K562 (cell line): ENCODE results near the gene TAS2R41. TPM values are rescaled to one million over a fixed set of nuclear protein-coding genes. Genes with fewer than 3 reads are reported as not detected.

ENCODE experiments used
- ATAC-seq: fragments of 200-7000 bp; cut with Tn5 transposase; 3 replicates; pipeline ENCODE4 v1.9.1; 2020; ENCODE audit warnings: moderate library complexity
- BruUV-seq: library from RNA; stranded (reverse); fragments of 400-500 nt; replicated peaks from 2 replicates; lab custom pipeline; 2021; lab: Mats Ljungman, UMichigan
- CTCF ChIA-PET: fragments of 300-600 bp; formaldehyde crosslinking; extraction: SDS; loops from one replicate; lab custom pipeline; 2021; ENCODE audit warnings: low intra/inter-chr PET ratio; lab: Yijun Ruan, JAX
- POLR2A ChIA-PET: fragments of 300-600, 350-650 bp; sonication (Branson Sonifier 250); formaldehyde crosslinking; extraction: SDS; loops from one replicate; lab custom pipeline; 2021; ENCODE audit warnings: antibody characterized with exemption, inconsistent platforms; lab: Yijun Ruan, JAX
- DNase-seq, 4 experiments: peaks; one replicate each; pipeline versions ENCODE4 v3.0.0 to v3.0.0-alpha.2; 2011 to 2018; ENCODE audit warnings: low spot score in 3 of 4, mixed read lengths in 3 of 4; ENCODE audit errors: extremely low read depth in 1 of 4
- FAIRE-seq: peaks from 2 replicates; lab custom pipeline; 2011; peaks lifted over from hg19 to GRCh38; lab: Jason Lieb, UNC
- H2AFZ ChIP-seq: 2 replicates; pipeline ENCODE4 v1.6.0; 2011; ENCODE audit warnings: low read depth, low read length, control low read depth, inconsistent platforms
- H3K27ac ChIP-seq: fragments of 200-600 bp; 3 replicates; pipeline ENCODE4 v1.8.0; 2011; ENCODE audit warnings: low read depth, mild to moderate bottlenecking, control low read depth, inconsistent platforms, low read length, moderate library complexity, mixed read lengths; ENCODE audit errors: extremely low read depth
- H3K27me3 ChIP-seq, 2 experiments: fragments of 300-600 bp in 1 of 2; 2 replicates in 1 of 2; 3 replicates in 1 of 2; pipeline versions ENCODE4 v1.6.0 to v1.8.0; 2011; ENCODE audit warnings: inconsistent platforms in 2 of 2, low read length in 2 of 2, mild to moderate bottlenecking in 1 of 2, mixed read lengths in 1 of 2, moderate library complexity in 1 of 2; ENCODE audit not compliant: control insufficient read depth in 2 of 2, insufficient read depth in 2 of 2
- H3K36me3 ChIP-seq: fragments of 300-600 bp; 3 replicates; pipeline ENCODE4 v1.8.0; 2011; ENCODE audit warnings: mild to moderate bottlenecking, low read length, inconsistent platforms; ENCODE audit not compliant: control insufficient read depth, insufficient read depth
- H3K4me1 ChIP-seq, 2 experiments: fragments of 200-600 bp in 1 of 2; replicated peaks in 1 of 2; 2 replicates in 1 of 2; 3 replicates in 1 of 2; pipeline versions ENCODE4 v1.5.1 to v1.8.0; 2011; ENCODE audit warnings: inconsistent platforms in 2 of 2, low read length in 2 of 2, mild to moderate bottlenecking in 1 of 2, mixed read lengths in 1 of 2, moderate library complexity in 1 of 2; ENCODE audit not compliant: control insufficient read depth in 2 of 2, insufficient read depth in 2 of 2
- H3K4me2 ChIP-seq: 2 replicates; pipeline ENCODE4 v1.6.1; 2011; ENCODE audit warnings: low read length, control low read depth, inconsistent platforms, mixed read lengths; ENCODE audit not compliant: insufficient read depth
- H3K4me3 ChIP-seq: fragments of 200-600 bp; sonication (generic), shearing (Covaris generic); 2 replicates; pipeline ENCODE4 v1.5.1; 2016; ENCODE audit warnings: control low read depth, inconsistent platforms
- H3K79me2 ChIP-seq: fragments of 200-600 bp; 3 replicates; pipeline ENCODE4 v1.8.0; 2011; ENCODE audit warnings: low read length, inconsistent platforms; ENCODE audit not compliant: control insufficient read depth, insufficient read depth
- H3K9ac ChIP-seq, 2 experiments: 2 replicates each; pipeline versions ENCODE4 v1.6.0 to v1.6.1; 2011; ENCODE audit warnings: low read depth in 2 of 2, low read length in 2 of 2, control low read depth in 1 of 2, inconsistent platforms in 1 of 2, mild to moderate bottlenecking in 1 of 2, mixed read lengths in 1 of 2; ENCODE audit not compliant: insufficient read depth in 1 of 2
- H3K9me1 ChIP-seq: one replicate; pipeline ENCODE4 v1.6.0; 2011; ENCODE audit warnings: inconsistent platforms, mild to moderate bottlenecking, low read length, moderate library complexity; ENCODE audit not compliant: control insufficient read depth, insufficient read depth
- H3K9me3 ChIP-seq: replicated peaks from 2 replicates; pipeline ENCODE4 v1.5.1; 2011; ENCODE audit warnings: low read depth, low read length, inconsistent platforms; ENCODE audit not compliant: control insufficient read depth, insufficient read depth
- H4K20me1 ChIP-seq: replicated peaks from 2 replicates; pipeline ENCODE4 v1.6.1; 2011; ENCODE audit warnings: low read length, inconsistent platforms, mixed read lengths; ENCODE audit not compliant: control insufficient read depth, insufficient read depth
- CAMTA2 ChIP-seq: fragments of 250-450 bp; sonication (Bioruptor Pico); conservative IDR thresholded peaks from 2 replicates; pipeline ENCODE4 v1.5.1; 2022
- HNRNPH1 ChIP-seq: fragments of 200-400 bp; formaldehyde crosslinking; optimal IDR thresholded peaks from 2 replicates; pipeline ENCODE3; 2017; ENCODE audit warnings: low read depth, mild to moderate bottlenecking, low read length, moderate library complexity
- PCBP1 ChIP-seq: fragments of 200-400 bp; formaldehyde crosslinking; IDR thresholded peaks from 2 replicates; pipeline ENCODE4 v1.6.1; 2018; ENCODE audit warnings: mild to moderate bottlenecking, low read depth, low read length; ENCODE audit not compliant: poor library complexity, severe bottlenecking
- RFX7 ChIP-seq: fragments of 250-450 bp; sonication (Bioruptor Pico); IDR thresholded peaks from 2 replicates; pipeline ENCODE4 v1.5.1; 2021; ENCODE audit warnings: mild to moderate bottlenecking
- ZSCAN29 ChIP-seq: fragments of 450-650 bp; IDR thresholded peaks from 2 replicates; pipeline ENCODE4 v1.6.1; 2017
- WGBS: fragments of 100-300 bp; shearing (Covaris generic); methylation state at CpG from one replicate; pipeline ENCODE4 v1.1.6; 2016; ENCODE audit warnings: low coverage, mixed read lengths; ENCODE audit not compliant: insufficient coverage; ENCODE audit errors: missing lambda C conversion rate; 5-methylcytosine and 5-hydroxymethylcytosine counted together
- in situ Hi-C: fragments of 300-500 bp; cut with MboI; formaldehyde crosslinking; loops from 4 replicates; pipeline ENCODE4 v1.15.0; 2018; ENCODE audit warnings: inconsistent platforms, mixed read lengths
- intact Hi-C: fragments of 100-400 bp; cut with micrococcal nuclease; formaldehyde crosslinking; loops from 2 replicates; pipeline ENCODE4 v1.14.2; 2022
- polyA plus RNA-seq, 8 experiments: library from polyadenylated mRNA; depleted of rRNA in 4 of 8; stranded (reverse) in 5 of 8; unstranded in 3 of 8; fragments of >200 nt; fragmentation: Nextera tagmentation in 2 of 8; fragmentation: Illumina TruSeq in 1 of 8; extraction: Ambion mirVana in 2 of 8; extraction: Trizol in 1 of 8; gene quantifications; 2 replicates each; pipeline versions ENCODE4 v1.2.1 to v1.2.3, GENCODE V29; 2011 to 2014; ENCODE audit warnings: inconsistent platforms in 1 of 8, missing spikeins in 1 of 8
- total RNA-seq, 7 experiments: library from RNA; depleted of rRNA in 6 of 7; stranded (reverse); fragments of >200 nt in 6 of 7; fragmentation: Illumina TruSeq in 2 of 7; extraction: Trizol in 2 of 7; gene quantifications; 2 replicates each; pipeline versions ENCODE4 v1.2.1 to v1.2.3, GENCODE V29; 2011 to 2021; ENCODE audit warnings: low replicate concordance in 1 of 7
- TF ChIP-seq, protein P1 (sequence below): fragments of 200-600 bp; sonication (generic); IDR thresholded peaks from one replicate; pipeline ENCODE4 v1.6.1; 2012; ENCODE audit warnings: mild to moderate bottlenecking, low read depth, low read length, inconsistent platforms

Gene TAS2R41
- total and polyA plus RNA-seq, 9 of the 15 experiments (the other 6 are each of a cell fraction or from before 2014, with no cell fraction given), result not detected

DNA sequence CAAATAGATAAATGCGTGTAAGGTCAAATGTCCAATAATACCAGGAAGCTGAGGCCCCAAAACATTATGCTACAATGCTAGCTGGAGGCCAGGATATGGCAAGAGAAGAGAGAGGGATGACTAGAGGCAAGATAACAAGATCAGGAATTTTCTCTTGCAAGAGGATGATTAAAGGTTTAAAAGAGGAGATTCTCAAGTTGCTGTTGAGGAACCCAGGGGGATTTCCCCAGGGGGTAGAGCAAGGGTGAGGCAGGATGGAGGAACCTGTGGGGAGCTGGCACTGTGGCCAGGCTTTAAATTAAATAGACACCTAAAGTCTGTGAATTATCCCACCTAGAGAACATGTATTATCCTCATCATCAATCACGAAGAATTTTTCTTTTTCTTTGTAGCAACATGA, 37.8 kb upstream of the TAS2R41 start (continued):
- TF ChIP-seq HNRNPH1, result no peak

DNA sequence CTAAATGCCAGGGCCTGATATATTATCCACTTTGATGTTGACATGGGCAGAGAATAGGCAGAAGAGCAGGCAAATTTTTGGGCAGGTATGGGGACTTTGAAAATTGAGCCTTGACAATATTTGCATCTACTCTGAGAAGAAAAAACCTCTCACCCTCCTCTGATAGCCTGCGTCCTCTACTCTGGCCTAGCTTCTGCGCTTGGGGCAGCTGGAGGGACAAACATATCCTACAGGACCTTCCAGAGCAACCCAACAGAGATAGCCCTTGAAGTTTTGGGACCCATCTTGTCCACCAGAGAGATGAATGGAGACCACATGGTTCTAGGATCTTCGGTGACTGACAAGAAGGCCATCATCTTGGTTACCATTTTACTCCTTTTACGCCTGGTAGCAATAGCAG, 34.5 kb upstream of the TAS2R41 start, which contains the start of gene TAS2R60:
Gene TAS2R60, plus strand, starts transcription at position 301 of the 400 bp plus-strand sequence. Its CDS starts 0 bp downstream, at position 301.
- ATAC-seq (peak; percentile 21; the same call in 1 of the 3 replicates), FAIRE-seq (no peak), DNase-seq (no peak)
- Histone ChIP-seq H3K36me3 (no peaks in the 10 kb centered on the region), H4K20me1 (no peaks in the 10 kb centered on the region), H3K4me3 (no peak within 1 kb of the TSS), H3K4me2 (no peak within 1 kb of the TSS), H3K27me3 (peaks cover 21 to 23% of the 10 kb centered on the region in 2 experiments; a peak in 3 of 5 replicates), H3K9ac (no peak within 1 kb of the TSS), H3K4me1 (no peaks in the 10 kb centered on the region; a peak in 1 of 5 replicates), H3K9me3 (no peaks in the 10 kb centered on the region), H3K27ac (no peak within 1 kb of the TSS), H3K9me1 (no peaks in the 10 kb centered on the region), H2AFZ (no peak within 1 kb of the TSS), H3K79me2 (no peaks in the 10 kb centered on the region)
- 7% methylated on average over 4 of the region's 4 CpGs for WGBS
- CTCF ChIA-PET, result no interaction called here
- intact Hi-C loops (no loop called here), in situ Hi-C loops (no loop called here)
- BruUV-seq, result no TSS peak
- POLR2A ChIA-PET, result no interaction called here
- TF ChIP-seq PCBP1 (no peak), CAMTA2 (CRISPR knock-in tag) (no peak), RFX7 (CRISPR knock-in tag) (no peak), ZSCAN29 (no peak)
- TF ChIP-seq, protein P1, sequence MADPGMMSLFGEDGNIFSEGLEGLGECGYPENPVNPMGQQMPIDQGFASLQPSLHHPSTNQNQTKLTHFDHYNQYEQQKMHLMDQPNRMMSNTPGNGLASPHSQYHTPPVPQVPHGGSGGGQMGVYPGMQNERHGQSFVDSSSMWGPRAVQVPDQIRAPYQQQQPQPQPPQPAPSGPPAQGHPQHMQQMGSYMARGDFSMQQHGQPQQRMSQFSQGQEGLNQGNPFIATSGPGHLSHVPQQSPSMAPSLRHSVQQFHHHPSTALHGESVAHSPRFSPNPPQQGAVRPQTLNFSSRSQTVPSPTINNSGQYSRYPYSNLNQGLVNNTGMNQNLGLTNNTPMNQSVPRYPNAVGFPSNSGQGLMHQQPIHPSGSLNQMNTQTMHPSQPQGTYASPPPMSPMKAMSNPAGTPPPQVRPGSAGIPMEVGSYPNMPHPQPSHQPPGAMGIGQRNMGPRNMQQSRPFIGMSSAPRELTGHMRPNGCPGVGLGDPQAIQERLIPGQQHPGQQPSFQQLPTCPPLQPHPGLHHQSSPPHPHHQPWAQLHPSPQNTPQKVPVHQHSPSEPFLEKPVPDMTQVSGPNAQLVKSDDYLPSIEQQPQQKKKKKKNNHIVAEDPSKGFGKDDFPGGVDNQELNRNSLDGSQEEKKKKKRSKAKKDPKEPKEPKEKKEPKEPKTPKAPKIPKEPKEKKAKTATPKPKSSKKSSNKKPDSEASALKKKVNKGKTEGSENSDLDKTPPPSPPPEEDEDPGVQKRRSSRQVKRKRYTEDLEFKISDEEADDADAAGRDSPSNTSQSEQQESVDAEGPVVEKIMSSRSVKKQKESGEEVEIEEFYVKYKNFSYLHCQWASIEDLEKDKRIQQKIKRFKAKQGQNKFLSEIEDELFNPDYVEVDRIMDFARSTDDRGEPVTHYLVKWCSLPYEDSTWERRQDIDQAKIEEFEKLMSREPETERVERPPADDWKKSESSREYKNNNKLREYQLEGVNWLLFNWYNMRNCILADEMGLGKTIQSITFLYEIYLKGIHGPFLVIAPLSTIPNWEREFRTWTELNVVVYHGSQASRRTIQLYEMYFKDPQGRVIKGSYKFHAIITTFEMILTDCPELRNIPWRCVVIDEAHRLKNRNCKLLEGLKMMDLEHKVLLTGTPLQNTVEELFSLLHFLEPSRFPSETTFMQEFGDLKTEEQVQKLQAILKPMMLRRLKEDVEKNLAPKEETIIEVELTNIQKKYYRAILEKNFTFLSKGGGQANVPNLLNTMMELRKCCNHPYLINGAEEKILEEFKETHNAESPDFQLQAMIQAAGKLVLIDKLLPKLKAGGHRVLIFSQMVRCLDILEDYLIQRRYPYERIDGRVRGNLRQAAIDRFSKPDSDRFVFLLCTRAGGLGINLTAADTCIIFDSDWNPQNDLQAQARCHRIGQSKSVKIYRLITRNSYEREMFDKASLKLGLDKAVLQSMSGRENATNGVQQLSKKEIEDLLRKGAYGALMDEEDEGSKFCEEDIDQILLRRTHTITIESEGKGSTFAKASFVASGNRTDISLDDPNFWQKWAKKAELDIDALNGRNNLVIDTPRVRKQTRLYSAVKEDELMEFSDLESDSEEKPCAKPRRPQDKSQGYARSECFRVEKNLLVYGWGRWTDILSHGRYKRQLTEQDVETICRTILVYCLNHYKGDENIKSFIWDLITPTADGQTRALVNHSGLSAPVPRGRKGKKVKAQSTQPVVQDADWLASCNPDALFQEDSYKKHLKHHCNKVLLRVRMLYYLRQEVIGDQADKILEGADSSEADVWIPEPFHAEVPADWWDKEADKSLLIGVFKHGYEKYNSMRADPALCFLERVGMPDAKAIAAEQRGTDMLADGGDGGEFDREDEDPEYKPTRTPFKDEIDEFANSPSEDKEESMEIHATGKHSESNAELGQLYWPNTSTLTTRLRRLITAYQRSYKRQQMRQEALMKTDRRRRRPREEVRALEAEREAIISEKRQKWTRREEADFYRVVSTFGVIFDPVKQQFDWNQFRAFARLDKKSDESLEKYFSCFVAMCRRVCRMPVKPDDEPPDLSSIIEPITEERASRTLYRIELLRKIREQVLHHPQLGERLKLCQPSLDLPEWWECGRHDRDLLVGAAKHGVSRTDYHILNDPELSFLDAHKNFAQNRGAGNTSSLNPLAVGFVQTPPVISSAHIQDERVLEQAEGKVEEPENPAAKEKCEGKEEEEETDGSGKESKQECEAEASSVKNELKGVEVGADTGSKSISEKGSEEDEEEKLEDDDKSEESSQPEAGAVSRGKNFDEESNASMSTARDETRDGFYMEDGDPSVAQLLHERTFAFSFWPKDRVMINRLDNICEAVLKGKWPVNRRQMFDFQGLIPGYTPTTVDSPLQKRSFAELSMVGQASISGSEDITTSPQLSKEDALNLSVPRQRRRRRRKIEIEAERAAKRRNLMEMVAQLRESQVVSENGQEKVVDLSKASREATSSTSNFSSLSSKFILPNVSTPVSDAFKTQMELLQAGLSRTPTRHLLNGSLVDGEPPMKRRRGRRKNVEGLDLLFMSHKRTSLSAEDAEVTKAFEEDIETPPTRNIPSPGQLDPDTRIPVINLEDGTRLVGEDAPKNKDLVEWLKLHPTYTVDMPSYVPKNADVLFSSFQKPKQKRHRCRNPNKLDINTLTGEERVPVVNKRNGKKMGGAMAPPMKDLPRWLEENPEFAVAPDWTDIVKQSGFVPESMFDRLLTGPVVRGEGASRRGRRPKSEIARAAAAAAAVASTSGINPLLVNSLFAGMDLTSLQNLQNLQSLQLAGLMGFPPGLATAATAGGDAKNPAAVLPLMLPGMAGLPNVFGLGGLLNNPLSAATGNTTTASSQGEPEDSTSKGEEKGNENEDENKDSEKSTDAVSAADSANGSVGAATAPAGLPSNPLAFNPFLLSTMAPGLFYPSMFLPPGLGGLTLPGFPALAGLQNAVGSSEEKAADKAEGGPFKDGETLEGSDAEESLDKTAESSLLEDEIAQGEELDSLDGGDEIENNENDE, result no peak
